Activated CD8-positive, alpha-beta memory T cell treated with anti-CD3 and anti-CD28 coated beads for 24 hours (primary cell): ENCODE data around the gene HK1.

Experiments used
- DNase-seq: peaks from one replicate; pipeline ENCODE4 v3.0.0-alpha.2; 2020

Gene HK1

GRCh38 chr10:69352569-69353264, 74.4 kb downstream of the HK1 start:
- no peak for DNase-seq

GRCh38 chr10:69353977-69354635, 75.8 kb downstream of the HK1 start:
- no peak for DNase-seq

GRCh38 chr10:69356187-69356586, 77.9 kb downstream of the HK1 start:
- no peak for DNase-seq

- no peak for DNase-seq
Observed at GRCh38 chr10:69358148-69358795, 80.0 kb downstream of the HK1 start.

- no peak for DNase-seq
Observed at GRCh38 chr10:69359148-69359547, 80.9 kb downstream of the HK1 start.

GRCh38 chr10:69359594-69359993, 81.3 kb downstream of the HK1 start:
- DNase-seq = no peak

- no peak for DNase-seq
Observed at GRCh38 chr10:69360485-69361302, 82.4 kb downstream of the HK1 start.

- DNase-seq = no peak
Observed at GRCh38 chr10:69361303-69361614, 83.0 kb downstream of the HK1 start.

- DNase-seq = no peak
Observed at GRCh38 chr10:69362471-69362954, 84.2 kb downstream of the HK1 start.

- DNase-seq = no peak
Observed at GRCh38 chr10:69363666-69364065, 85.4 kb downstream of the HK1 start.

GRCh38 chr10:69364232-69364940, 86.1 kb downstream of the HK1 start:
- no peak for DNase-seq

GRCh38 chr10:69366738-69367137, 88.4 kb downstream of the HK1 start:
- no peak for DNase-seq

- DNase-seq = no peak
Observed at GRCh38 chr10:69367469-69367868, 89.2 kb downstream of the HK1 start.

GRCh38 chr10:69372126-69372980, 94.1 kb downstream of the HK1 start:
- no peak for DNase-seq

GRCh38 chr10:69374242-69374641, 95.9 kb downstream of the HK1 start:
- no peak for DNase-seq

- DNase-seq = no peak
Observed at GRCh38 chr10:69374931-69375306, 96.6 kb downstream of the HK1 start.

GRCh38 chr10:69375307-69376151, 97.2 kb downstream of the HK1 start:
- DNase-seq = no peak

- no peak for DNase-seq
Observed at GRCh38 chr10:69376662-69377061, 98.4 kb downstream of the HK1 start.

- DNase-seq = no peak
Observed at GRCh38 chr10:69377191-69377590, 98.9 kb downstream of the HK1 start.

- DNase-seq = no peak
Observed at GRCh38 chr10:69377933-69378332, 99.6 kb downstream of the HK1 start.

GRCh38 chr10:69379800-69380199, 101.5 kb downstream of the HK1 start:
- DNase-seq = no peak
